GM23338 (cell line): Measurements from ENCODE around the gene GTF2H4. TPM values are rescaled to one million over a fixed set of nuclear protein-coding genes. Genes with fewer than 3 reads are reported as not detected.

ENCODE experiments used
- ATAC-seq: fragments of 200-7000 bp; cut with Tn5 transposase; 3 replicates; pipeline ENCODE4 v1.9.1; 2020
- DNase-seq: peaks from one replicate; pipeline ENCODE4 v3.0.0-alpha.2; 2015; ENCODE audit warnings: low spot score
- H2AFZ ChIP-seq: fragments of 200-600 bp; sonication (generic); 2 replicates; pipeline ENCODE4 v1.8.0; 2016; ENCODE audit warnings: antibody characterized with exemption, mild to moderate bottlenecking, moderate library complexity
- H3F3A ChIP-seq: fragments of 200-600 bp; sonication (generic); replicated peaks from 2 replicates; pipeline ENCODE4 v1.8.0; 2017; ENCODE audit warnings: antibody characterized with exemption, mixed run types, low read depth
- H3K27ac ChIP-seq: fragments of 200-600 bp; sonication (generic); 2 replicates; pipeline ENCODE4 v1.6.1; 2016; ENCODE audit warnings: low read depth
- H3K27me3 ChIP-seq: fragments of 200-600 bp; sonication (generic); 2 replicates; pipeline ENCODE4 v1.8.0; 2016; ENCODE audit warnings: mild to moderate bottlenecking, mixed run types, moderate library complexity; ENCODE audit not compliant: insufficient read depth
- H3K36me3 ChIP-seq: fragments of 200-600 bp; sonication (generic); 2 replicates; pipeline ENCODE4 v1.8.0; 2016; ENCODE audit warnings: mild to moderate bottlenecking; ENCODE audit not compliant: insufficient read depth
- H3K4me1 ChIP-seq: fragments of 200-600 bp; sonication (generic); 2 replicates; pipeline ENCODE4 v1.8.0; 2016; ENCODE audit warnings: mild to moderate bottlenecking, moderate library complexity; ENCODE audit not compliant: insufficient read depth
- H3K4me2 ChIP-seq: fragments of 200-600 bp; sonication (generic); 2 replicates; pipeline ENCODE4 v1.7.1; 2017; ENCODE audit warnings: mixed run types
- H3K4me3 ChIP-seq: fragments of 200-600 bp; sonication (generic); 2 replicates; pipeline ENCODE4 v1.6.1; 2016; ENCODE audit warnings: mixed run types
- H3K79me2 ChIP-seq: fragments of 200-600 bp; sonication (generic); replicated peaks from 2 replicates; pipeline ENCODE4 v1.8.0; 2017; ENCODE audit warnings: mild to moderate bottlenecking; ENCODE audit not compliant: insufficient read depth
- H3K9me2 ChIP-seq: fragments of 200-600 bp; sonication (generic); 2 replicates; pipeline ENCODE4 v1.8.0; 2017; ENCODE audit not compliant: insufficient read depth
- H4K20me1 ChIP-seq: fragments of 200-600 bp; sonication (generic); replicated peaks from 2 replicates; pipeline ENCODE4 v1.8.0; 2017; ENCODE audit warnings: mild to moderate bottlenecking; ENCODE audit not compliant: insufficient read depth
- H3K27ac Mint-ChIP-seq: 2 replicates; pipeline ENCODE4 v1.8.0; 2020; ENCODE audit warnings: inconsistent platforms, mild to moderate bottlenecking, moderate library complexity, mixed read lengths
- H3K27me3 Mint-ChIP-seq: 3 replicates; pipeline ENCODE4 v1.8.0; 2022; ENCODE audit warnings: low read depth, mild to moderate bottlenecking, moderate library complexity, mixed read lengths, inconsistent platforms; ENCODE audit not compliant: insufficient read depth, poor library complexity
- H3K36me3 Mint-ChIP-seq: 3 replicates; pipeline ENCODE4 v1.8.0; 2021; ENCODE audit warnings: low read depth, mild to moderate bottlenecking, inconsistent platforms, moderate library complexity, mixed read lengths
- H3K4me1 Mint-ChIP-seq: 3 replicates; pipeline ENCODE4 v1.8.0; 2020; ENCODE audit warnings: mild to moderate bottlenecking, inconsistent platforms, mixed read lengths
- H3K4me3 Mint-ChIP-seq: 3 replicates; pipeline ENCODE4 v1.8.0; 2021; ENCODE audit warnings: moderate library complexity, mild to moderate bottlenecking, inconsistent platforms, mixed read lengths
- H3K9me3 Mint-ChIP-seq: 3 replicates; pipeline ENCODE4 v1.8.0; 2020; ENCODE audit warnings: moderate library complexity, mild to moderate bottlenecking, inconsistent platforms, mixed read lengths
- CREB1 ChIP-seq: fragments of 250-450 bp; sonication (Bioruptor Pico); IDR thresholded peaks from 2 replicates; pipeline ENCODE4 v1.5.0; 2020; ENCODE audit warnings: low read depth, mild to moderate bottlenecking, moderate library complexity
- EZH2 ChIP-seq: fragments of 200-600 bp; sonication (generic); IDR thresholded peaks from one replicate; pipeline ENCODE4 v1.8.0; 2017; ENCODE audit warnings: antibody characterized with exemption, mild to moderate bottlenecking, low read depth; ENCODE audit not compliant: unreplicated experiment
- EZH2phosphoT487 ChIP-seq: fragments of 200-600 bp; sonication (generic); IDR thresholded peaks from one replicate; pipeline ENCODE4 v1.8.1; 2018; ENCODE audit warnings: antibody characterized with exemption; ENCODE audit not compliant: unreplicated experiment
- JUNB ChIP-seq: IDR thresholded peaks from one replicate; pipeline ENCODE4 v1.6.1; 2016; ENCODE audit warnings: antibody characterized with exemption; ENCODE audit not compliant: unreplicated experiment
- NANOG ChIP-seq: IDR thresholded peaks from 2 replicates; pipeline ENCODE4 v1.6.1; 2016; ENCODE audit warnings: antibody characterized with exemption, borderline replicate concordance
- POLR2AphosphoS5 ChIP-seq: IDR thresholded peaks from 2 replicates; pipeline ENCODE4 v1.6.1; 2016; ENCODE audit warnings: antibody characterized with exemption, low read depth
- STAT1 ChIP-seq: IDR thresholded peaks from one replicate; pipeline ENCODE4 v1.6.1; 2016; ENCODE audit warnings: antibody characterized with exemption; ENCODE audit not compliant: unreplicated experiment
- ZNF114 ChIP-seq: fragments of 250-450 bp; sonication (Bioruptor Pico); IDR thresholded peaks from 2 replicates; pipeline ENCODE4 v1.5.0; 2020; ENCODE audit warnings: mild to moderate bottlenecking, moderate library complexity
- ZNF331 ChIP-seq: fragments of 250-450 bp; sonication (Bioruptor Pico); IDR thresholded peaks from 2 replicates; pipeline ENCODE4 v1.5.0; 2020; ENCODE audit warnings: low read depth, mild to moderate bottlenecking, moderate library complexity
- ZNF462 ChIP-seq: fragments of 250-450 bp; sonication (Bioruptor Pico); IDR thresholded peaks from 2 replicates; pipeline ENCODE4 v1.5.0; 2020; ENCODE audit warnings: mild to moderate bottlenecking, moderate library complexity
- polyA plus RNA-seq: library from polyadenylated mRNA; unstranded; fragments of >200 nt; fragmentation: Nextera tagmentation; extraction: Ambion mirVana; gene quantifications from 2 replicates; pipeline ENCODE4 v1.2.1, GENCODE V29; 2016
- total RNA-seq: library from RNA; depleted of rRNA; stranded (reverse); fragments of >200 nt; shearing (Covaris generic); gene quantifications from 2 replicates; pipeline ENCODE4 v1.2.3, GENCODE V29; 2014
- TF ChIP-seq, protein P1 (sequence below), 2 experiments: fragments of 200-600 bp in 1 of 2; sonication (generic) in 1 of 2; conservative IDR thresholded peaks; 2 replicates each; pipeline versions ENCODE4 v1.5.1 to v1.6.1; 2016 to 2017; ENCODE audit warnings: antibody characterized with exemption in 2 of 2, low read depth in 2 of 2, mild to moderate bottlenecking in 2 of 2, moderate library complexity in 1 of 2
- TF ChIP-seq, protein P2 (sequence below): IDR thresholded peaks from one replicate; pipeline ENCODE4 v1.6.1; 2018; ENCODE audit warnings: antibody characterized with exemption; ENCODE audit not compliant: unreplicated experiment
- TF ChIP-seq, protein P3 (sequence below): IDR thresholded peaks from 2 replicates; pipeline ENCODE4 v1.6.1; 2016; ENCODE audit warnings: antibody characterized with exemption

Gene GTF2H4
- total and polyA plus RNA-seq, 2 experiments from 2014 or later, result 14.8 to 32.6 TPM

DNA sequence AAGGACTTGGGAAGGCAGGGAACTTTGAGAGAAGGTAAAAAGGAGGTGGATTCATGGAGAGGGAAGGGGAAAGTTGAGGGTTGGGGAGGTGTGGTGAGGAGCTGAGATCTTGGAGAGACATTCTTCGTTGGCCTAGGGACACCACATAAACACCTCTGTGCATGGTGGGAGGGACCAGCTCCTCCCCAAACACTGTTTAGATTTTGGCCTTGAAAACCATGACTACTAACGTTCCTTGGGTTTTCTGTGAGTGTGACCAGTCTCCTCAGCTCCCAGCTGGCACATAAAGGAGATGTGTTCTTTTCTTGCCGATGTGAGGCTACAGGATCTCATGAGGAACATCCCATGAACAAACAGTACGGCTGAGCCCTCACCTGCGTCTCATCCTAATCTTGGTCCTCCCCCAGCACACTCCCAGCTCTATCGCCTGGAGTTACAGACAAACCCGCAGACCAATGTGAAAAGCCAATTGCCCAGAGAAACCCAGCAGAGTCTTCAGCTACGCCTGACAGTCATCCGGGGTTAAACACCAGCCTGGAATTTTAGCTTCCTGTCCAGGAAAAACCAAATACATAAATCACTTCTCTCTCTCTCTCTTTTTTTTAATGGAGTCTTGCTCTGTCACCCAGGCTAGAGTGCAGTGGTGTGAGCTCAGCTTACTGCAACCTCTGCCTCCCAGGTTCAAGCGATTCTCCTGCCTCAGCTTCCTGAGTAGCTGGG is 45.7 kb upstream of the GTF2H4 start:
- no peak for DNase-seq
- peaks cover 5% of the 10 kb centered on the region; the same call in 1 of the 2 replicates for H3K36me3 ChIP-seq
- Mint-ChIP-seq H3K4me3 (no peak overlapping the region), H3K36me3 (peaks cover 33% of the 10 kb centered on the region), H3K4me1 (no peaks in the 10 kb centered on the region), H3K9me3 (peaks cover 43% of the 10 kb centered on the region), H3K27ac (no peak overlapping the region), H3K27me3 (peaks cover 3% of the 10 kb centered on the region)
- no peaks in the 10 kb centered on the region for H3K27me3 ChIP-seq
- H3K4me2 ChIP-seq, result no peak overlapping the region
- no peaks in the 10 kb centered on the region for H4K20me1 ChIP-seq
- no peak overlapping the region for H3K27ac ChIP-seq
- peaks cover 6% of the 10 kb centered on the region; the same call in 1 of the 2 replicates for H3K9me2 ChIP-seq
- H3F3A ChIP-seq, result 0 out of 2 replicates have a peak, but pooled peaks cover 3% of the 10 kb centered on the region
- no peaks in the 10 kb centered on the region for H3K79me2 ChIP-seq
- TF ChIP-seq, protein P1, sequence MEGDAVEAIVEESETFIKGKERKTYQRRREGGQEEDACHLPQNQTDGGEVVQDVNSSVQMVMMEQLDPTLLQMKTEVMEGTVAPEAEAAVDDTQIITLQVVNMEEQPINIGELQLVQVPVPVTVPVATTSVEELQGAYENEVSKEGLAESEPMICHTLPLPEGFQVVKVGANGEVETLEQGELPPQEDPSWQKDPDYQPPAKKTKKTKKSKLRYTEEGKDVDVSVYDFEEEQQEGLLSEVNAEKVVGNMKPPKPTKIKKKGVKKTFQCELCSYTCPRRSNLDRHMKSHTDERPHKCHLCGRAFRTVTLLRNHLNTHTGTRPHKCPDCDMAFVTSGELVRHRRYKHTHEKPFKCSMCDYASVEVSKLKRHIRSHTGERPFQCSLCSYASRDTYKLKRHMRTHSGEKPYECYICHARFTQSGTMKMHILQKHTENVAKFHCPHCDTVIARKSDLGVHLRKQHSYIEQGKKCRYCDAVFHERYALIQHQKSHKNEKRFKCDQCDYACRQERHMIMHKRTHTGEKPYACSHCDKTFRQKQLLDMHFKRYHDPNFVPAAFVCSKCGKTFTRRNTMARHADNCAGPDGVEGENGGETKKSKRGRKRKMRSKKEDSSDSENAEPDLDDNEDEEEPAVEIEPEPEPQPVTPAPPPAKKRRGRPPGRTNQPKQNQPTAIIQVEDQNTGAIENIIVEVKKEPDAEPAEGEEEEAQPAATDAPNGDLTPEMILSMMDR (conservative IDR thresholded peaks at IDR 0.05; ENCODE audit: low read depth in 2 of 2), result no peak
- no peak for TF ChIP-seq NANOG
- TF ChIP-seq POLR2AphosphoS5, result no peak
- TF ChIP-seq, protein P2, sequence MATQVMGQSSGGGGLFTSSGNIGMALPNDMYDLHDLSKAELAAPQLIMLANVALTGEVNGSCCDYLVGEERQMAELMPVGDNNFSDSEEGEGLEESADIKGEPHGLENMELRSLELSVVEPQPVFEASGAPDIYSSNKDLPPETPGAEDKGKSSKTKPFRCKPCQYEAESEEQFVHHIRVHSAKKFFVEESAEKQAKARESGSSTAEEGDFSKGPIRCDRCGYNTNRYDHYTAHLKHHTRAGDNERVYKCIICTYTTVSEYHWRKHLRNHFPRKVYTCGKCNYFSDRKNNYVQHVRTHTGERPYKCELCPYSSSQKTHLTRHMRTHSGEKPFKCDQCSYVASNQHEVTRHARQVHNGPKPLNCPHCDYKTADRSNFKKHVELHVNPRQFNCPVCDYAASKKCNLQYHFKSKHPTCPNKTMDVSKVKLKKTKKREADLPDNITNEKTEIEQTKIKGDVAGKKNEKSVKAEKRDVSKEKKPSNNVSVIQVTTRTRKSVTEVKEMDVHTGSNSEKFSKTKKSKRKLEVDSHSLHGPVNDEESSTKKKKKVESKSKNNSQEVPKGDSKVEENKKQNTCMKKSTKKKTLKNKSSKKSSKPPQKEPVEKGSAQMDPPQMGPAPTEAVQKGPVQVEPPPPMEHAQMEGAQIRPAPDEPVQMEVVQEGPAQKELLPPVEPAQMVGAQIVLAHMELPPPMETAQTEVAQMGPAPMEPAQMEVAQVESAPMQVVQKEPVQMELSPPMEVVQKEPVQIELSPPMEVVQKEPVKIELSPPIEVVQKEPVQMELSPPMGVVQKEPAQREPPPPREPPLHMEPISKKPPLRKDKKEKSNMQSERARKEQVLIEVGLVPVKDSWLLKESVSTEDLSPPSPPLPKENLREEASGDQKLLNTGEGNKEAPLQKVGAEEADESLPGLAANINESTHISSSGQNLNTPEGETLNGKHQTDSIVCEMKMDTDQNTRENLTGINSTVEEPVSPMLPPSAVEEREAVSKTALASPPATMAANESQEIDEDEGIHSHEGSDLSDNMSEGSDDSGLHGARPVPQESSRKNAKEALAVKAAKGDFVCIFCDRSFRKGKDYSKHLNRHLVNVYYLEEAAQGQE, result no peak
- TF ChIP-seq JUNB, result no peak
- TF ChIP-seq, protein P3, sequence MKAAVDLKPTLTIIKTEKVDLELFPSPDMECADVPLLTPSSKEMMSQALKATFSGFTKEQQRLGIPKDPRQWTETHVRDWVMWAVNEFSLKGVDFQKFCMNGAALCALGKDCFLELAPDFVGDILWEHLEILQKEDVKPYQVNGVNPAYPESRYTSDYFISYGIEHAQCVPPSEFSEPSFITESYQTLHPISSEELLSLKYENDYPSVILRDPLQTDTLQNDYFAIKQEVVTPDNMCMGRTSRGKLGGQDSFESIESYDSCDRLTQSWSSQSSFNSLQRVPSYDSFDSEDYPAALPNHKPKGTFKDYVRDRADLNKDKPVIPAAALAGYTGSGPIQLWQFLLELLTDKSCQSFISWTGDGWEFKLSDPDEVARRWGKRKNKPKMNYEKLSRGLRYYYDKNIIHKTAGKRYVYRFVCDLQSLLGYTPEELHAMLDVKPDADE, result no peak
- TF ChIP-seq ZNF114 (CRISPR knock-in tag), result no peak
- no peak for TF ChIP-seq ZNF462 (CRISPR knock-in tag)
- TF ChIP-seq ZNF331 (CRISPR knock-in tag), result no peak
- TF ChIP-seq CREB1, result no peak
- no peak for TF ChIP-seq EZH2
- no peak for TF ChIP-seq EZH2phosphoT487
- no peak for TF ChIP-seq STAT1
- H3K4me1 ChIP-seq, result no peaks in the 10 kb centered on the region
- ATAC-seq, result no peak
- no peak overlapping the region for H3K4me3 ChIP-seq
- peak overlapping the region; percentile 28 for H2AFZ ChIP-seq
